ENCODE measurements around the gene ATG9A. TPM values are rescaled to one million over a fixed set of nuclear protein-coding genes. Genes with fewer than 3 reads are reported as not detected.
A peak's percentile ranks its signal among the peaks of the same experiment; 100 is the strongest.

ATG9A gene
- total RNA-seq, 1 donor from 2014 or later = 82.8 TPM

GRCh38 chr2:219209236-219210195 lies 19.9 kb downstream of the ATG9A start:
- Mint-ChIP-seq H3K9me3 (ENCODE audit: low read depth) (peaks cover under 1% of the 10 kb centered on the region), H3K27ac (ENCODE audit: unreplicated experiment) (peak overlapping the region; percentile 22), H3K36me3 (ENCODE audit: low read depth) (peaks cover 14% of the 10 kb centered on the region), H3K4me1 (ENCODE audit: low read depth) (peaks cover 26% of the 10 kb centered on the region), H3K4me3 (ENCODE audit: unreplicated experiment) (no peak overlapping the region), H3K27me3 (ENCODE audit: low read depth) (no peaks in the 10 kb centered on the region)
- no peak for TF ChIP-seq CTCF (IDR thresholded peaks at IDR 0.05)
- DNase-seq (ENCODE audit: low spot score) = no peak

- peak overlapping the region; percentile 94 for H3K27ac Mint-ChIP-seq (ENCODE audit: unreplicated experiment)
- H3K27me3 Mint-ChIP-seq (ENCODE audit: low read depth) = no peaks in the 10 kb centered on the region
- TF ChIP-seq CTCF (IDR thresholded peaks at IDR 0.05) = no peak
- peak overlapping the region; percentile 81 for H3K4me3 Mint-ChIP-seq (ENCODE audit: unreplicated experiment)
- no peak for DNase-seq (ENCODE audit: low spot score)
- H3K4me1 Mint-ChIP-seq (ENCODE audit: low read depth) = peaks cover 26% of the 10 kb centered on the region
- H3K36me3 Mint-ChIP-seq (ENCODE audit: low read depth) = peaks cover 7% of the 10 kb centered on the region
- peaks cover 2% of the 10 kb centered on the region for H3K9me3 Mint-ChIP-seq (ENCODE audit: low read depth)
Observed at GRCh38 chr2:219207884-219208740, 21.3 kb downstream of the ATG9A start.

GRCh38 chr2:219207134-219207883 lies 22.1 kb downstream of the ATG9A start:
- Mint-ChIP-seq H3K27ac (ENCODE audit: unreplicated experiment) (peak overlapping the region; percentile 94), H3K9me3 (ENCODE audit: low read depth) (peaks cover 2% of the 10 kb centered on the region)
- no peak for TF ChIP-seq CTCF (IDR thresholded peaks at IDR 0.05)

GRCh38 chr2:219206328-219207133 lies 22.9 kb downstream of the ATG9A start, which contains the start of gene ZFAND2B:
Gene ZFAND2B (plus strand): TSS chr2:219206782. CDS start chr2:219206988, 206 bp downstream.
- Mint-ChIP-seq H3K9me3 (ENCODE audit: low read depth) (peaks cover 2% of the 10 kb centered on the region), H3K27ac (ENCODE audit: unreplicated experiment) (peak within 1 kb of the TSS; percentile 94), H3K4me1 (ENCODE audit: low read depth) (peaks cover 26% of the 10 kb centered on the region), H3K27me3 (ENCODE audit: low read depth) (no peaks in the 10 kb centered on the region), H3K4me3 (ENCODE audit: unreplicated experiment) (peak within 1 kb of the TSS; percentile 81), H3K36me3 (ENCODE audit: low read depth) (peaks cover 7% of the 10 kb centered on the region)
- DNase-seq (ENCODE audit: low spot score) = peak; percentile 97
- TF ChIP-seq CTCF (IDR thresholded peaks at IDR 0.05) = peak; percentile 40

More at GRCh38 chr2:219207134-219207883, 22.1 kb downstream of the ATG9A start:
- peak overlapping the region; percentile 81 for H3K4me3 Mint-ChIP-seq (ENCODE audit: unreplicated experiment)
- no peaks in the 10 kb centered on the region for H3K27me3 Mint-ChIP-seq (ENCODE audit: low read depth)
- DNase-seq (ENCODE audit: low spot score) = no peak
- peaks cover 26% of the 10 kb centered on the region for H3K4me1 Mint-ChIP-seq (ENCODE audit: low read depth)
- H3K36me3 Mint-ChIP-seq (ENCODE audit: low read depth) = peaks cover 7% of the 10 kb centered on the region
